HepG2 (cell line): ENCODE data around the gene FBLN7. TPM values are rescaled to one million over a fixed set of nuclear protein-coding genes. Genes with fewer than 3 reads are reported as not detected.

Source experiments
- ATAC-seq: fragments of 200-7000 bp; cut with Tn5 transposase; 3 replicates; pipeline ENCODE4 v1.9.1; 2020; ENCODE audit warnings: mild to moderate bottlenecking, moderate library complexity
- BruUV-seq: library from RNA; stranded (reverse); fragments of 400-500 nt; replicated peaks from 2 replicates; lab custom pipeline; 2021; lab: Mats Ljungman, UMichigan
- CTCF ChIA-PET: fragments of 300-600 bp; formaldehyde crosslinking; extraction: SDS; loops from one replicate; lab custom pipeline; 2021; ENCODE audit warnings: low total read pairs, inconsistent platforms, low intra/inter-chr PET ratio; lab: Yijun Ruan, JAX
- POLR2A ChIA-PET: fragments of 350-600 bp; sonication (Branson Sonifier 250); formaldehyde crosslinking; loops from one replicate; lab custom pipeline; 2020; ENCODE audit warnings: antibody characterized with exemption, inconsistent platforms; lab: Yijun Ruan, JAX
- DNase-seq: peaks from one replicate; pipeline ENCODE4 v3.0.0-alpha.2; 2015; ENCODE audit warnings: low spot score
- FAIRE-seq: peaks from 3 replicates; lab custom pipeline; 2011; peaks lifted over from hg19 to GRCh38; lab: Jason Lieb, UNC
- H2AFZ ChIP-seq: one replicate; pipeline ENCODE4 v1.6.1; 2011; ENCODE audit warnings: low read length, inconsistent platforms
- H3K27ac ChIP-seq: fragments of 300-600 bp; 3 replicates; pipeline ENCODE4 v1.8.0; 2011; ENCODE audit warnings: mixed run types, mild to moderate bottlenecking, mixed read lengths, low read length, inconsistent platforms; ENCODE audit not compliant: insufficient read depth; ENCODE audit errors: extremely low read length
- H3K27me3 ChIP-seq, 2 experiments: fragments of 200-600 bp in 1 of 2; 2 replicates in 1 of 2; 3 replicates in 1 of 2; pipeline versions ENCODE4 v1.6.0 to v1.8.0; 2011; ENCODE audit warnings: low read length in 2 of 2, mild to moderate bottlenecking in 2 of 2, moderate library complexity in 2 of 2, inconsistent platforms in 1 of 2; ENCODE audit not compliant: insufficient read depth in 2 of 2, control insufficient read depth in 1 of 2
- H3K36me3 ChIP-seq, 2 experiments: fragments of 200-600 bp in 1 of 2; replicated peaks in 1 of 2; 2 replicates in 1 of 2; 3 replicates in 1 of 2; pipeline versions ENCODE4 v1.5.1 to v1.8.0; 2011; ENCODE audit warnings: low read length in 2 of 2, inconsistent platforms in 1 of 2; ENCODE audit not compliant: insufficient read depth in 2 of 2, control insufficient read depth in 1 of 2
- H3K4me1 ChIP-seq: 2 replicates; pipeline ENCODE4 v1.5.1; 2012; ENCODE audit warnings: low read length, inconsistent platforms; ENCODE audit not compliant: insufficient read depth
- H3K4me2 ChIP-seq: 2 replicates; pipeline ENCODE4 v1.6.0; 2011; ENCODE audit warnings: low read depth, low read length, inconsistent platforms
- H3K4me3 ChIP-seq, 3 experiments: fragments of 200-600 bp in 1 of 3; sonication (generic), shearing (Covaris generic) in 1 of 3; replicated peaks in 1 of 3; 2 replicates each; pipeline ENCODE4 v1.5.1; 2011 to 2016; ENCODE audit warnings: low read length in 3 of 3, inconsistent platforms in 2 of 3, low read depth in 2 of 3, mild to moderate bottlenecking in 2 of 3, control low read depth in 1 of 3, mixed read lengths in 1 of 3; ENCODE audit not compliant: insufficient read depth in 1 of 3
- H3K79me2 ChIP-seq: one replicate; pipeline ENCODE4 v1.6.1; 2011; ENCODE audit warnings: low read length, inconsistent platforms; ENCODE audit not compliant: insufficient read depth
- H3K9ac ChIP-seq: 2 replicates; pipeline ENCODE4 v1.6.0; 2011; ENCODE audit warnings: mild to moderate bottlenecking, low read depth, low read length, inconsistent platforms; ENCODE audit not compliant: insufficient read depth
- H3K9me3 ChIP-seq: 2 replicates; pipeline ENCODE4 v1.5.1; 2012; ENCODE audit warnings: mild to moderate bottlenecking, low read length
- H4K20me1 ChIP-seq: 2 replicates; pipeline ENCODE4 v1.6.0; 2011; ENCODE audit warnings: inconsistent platforms, mild to moderate bottlenecking, low read length, moderate library complexity; ENCODE audit not compliant: insufficient read depth
- ADNP ChIP-seq: sonication (generic); formaldehyde crosslinking; IDR thresholded peaks from 2 replicates; pipeline ENCODE4 v1.4.0; 2020; ENCODE audit warnings: missing genetic modification reagents
- CHD4 ChIP-seq: fragments of 200-600 bp; sonication (generic); IDR thresholded peaks from 2 replicates; pipeline ENCODE4 v1.7.0; 2017; ENCODE audit warnings: mild to moderate bottlenecking, low read length, borderline replicate concordance
- GFI1 ChIP-seq: sonication (generic); formaldehyde crosslinking; IDR thresholded peaks from 2 replicates; pipeline ENCODE4 v1.5.0; 2020; ENCODE audit warnings: missing genetic modification reagents, mild to moderate bottlenecking, borderline replicate concordance
- KDM5A ChIP-seq: fragments of 200-600 bp; sonication (generic); IDR thresholded peaks from 2 replicates; pipeline ENCODE4 v1.7.0; 2018; ENCODE audit warnings: antibody characterized with exemption, mild to moderate bottlenecking, low read length, borderline replicate concordance
- NCOR1 ChIP-seq: fragments of 200-600 bp; sonication (generic); IDR thresholded peaks from 2 replicates; pipeline ENCODE4 v1.7.0; 2017; ENCODE audit warnings: antibody characterized with exemption, low read length, borderline replicate concordance
- NFYC ChIP-seq: IDR thresholded peaks from 2 replicates; pipeline ENCODE4 v1.6.1; 2016; ENCODE audit warnings: missing genetic modification reagents, missing compliant biosample characterization
- REXO4 ChIP-seq: sonication (generic); formaldehyde crosslinking; IDR thresholded peaks from 2 replicates; pipeline ENCODE4 v1.8.0; 2022; ENCODE audit warnings: missing genetic modification reagents, mild to moderate bottlenecking, borderline replicate concordance
- ZFY ChIP-seq: sonication (generic); formaldehyde crosslinking; IDR thresholded peaks from 2 replicates; pipeline ENCODE4 v1.4.0; 2020; ENCODE audit warnings: missing genetic modification reagents
- ZNF180 ChIP-seq: sonication (generic); formaldehyde crosslinking; IDR thresholded peaks from 2 replicates; pipeline ENCODE4 v1.4.0; 2020; ENCODE audit warnings: low read depth, missing genetic modification reagents, borderline replicate concordance
- ZNF30 ChIP-seq: sonication (generic); formaldehyde crosslinking; IDR thresholded peaks from 2 replicates; pipeline ENCODE4 v1.5.0; 2020; ENCODE audit warnings: mild to moderate bottlenecking, missing genetic modification reagents
- ZNF343 ChIP-seq: sonication (generic); formaldehyde crosslinking; IDR thresholded peaks from 2 replicates; pipeline ENCODE4 v1.4.0; 2020; ENCODE audit warnings: mild to moderate bottlenecking, missing genetic modification reagents
- ZNF543 ChIP-seq: sonication (generic); formaldehyde crosslinking; IDR thresholded peaks from 2 replicates; pipeline ENCODE4 v1.4.0; 2020; ENCODE audit warnings: mild to moderate bottlenecking, missing genetic modification reagents
- WGBS: methylation state at CpG from one replicate; pipeline ENCODE4 v1.1.6; 2017; ENCODE audit warnings: low lambda C conversion rate; 5-methylcytosine and 5-hydroxymethylcytosine counted together
- in situ Hi-C: cut with HindIII; loops from 2 replicates; pipeline ENCODE4 v1.10.0; 2017; ENCODE audit warnings: low pct_unique_long_range_greater_than_20kb; ENCODE audit not compliant: extremely low pct_ligation_motif_present
- intact Hi-C: fragments of 100-400 bp; cut with micrococcal nuclease; formaldehyde crosslinking; loops from one replicate; pipeline ENCODE4 v1.10.0; 2022; ENCODE audit not compliant: unreplicated experiment
- polyA plus RNA-seq, 8 experiments: library from polyadenylated mRNA; depleted of rRNA in 3 of 8; stranded (reverse) in 7 of 8; unstranded in 1 of 8; fragments of >200 nt; fragmentation: Illumina TruSeq in 4 of 8; extraction: Trizol in 4 of 8; gene quantifications; 2 replicates each; pipeline versions ENCODE4 v1.2.1 to v1.2.3, GENCODE V29; 2011 to 2016; ENCODE audit warnings: low read depth in 4 of 8, missing spikeins in 1 of 8, mixed read lengths in 1 of 8; ENCODE audit not compliant: insufficient read depth in 1 of 8
- total RNA-seq, 5 experiments: library from RNA; depleted of rRNA; stranded (reverse); fragments of >200 nt; fragmentation: Illumina TruSeq; extraction: Trizol; gene quantifications; 2 replicates each; pipeline ENCODE4 v1.2.3, GENCODE V29; 2016; ENCODE audit warnings: low read depth in 1 of 5
- TF ChIP-seq, protein P1 (sequence below): sonication (generic); formaldehyde crosslinking; IDR thresholded peaks from 2 replicates; pipeline ENCODE4 v1.8.0; 2022; ENCODE audit warnings: low read depth, missing genetic modification reagents
- TF ChIP-seq, protein P2 (sequence below): IDR thresholded peaks from 2 replicates; pipeline ENCODE4 v1.6.1; 2012; ENCODE audit warnings: inconsistent platforms
- TF ChIP-seq, protein P3 (sequence below): sonication (generic); formaldehyde crosslinking; IDR thresholded peaks from 2 replicates; pipeline ENCODE4 v1.4.0; 2020; ENCODE audit warnings: missing genetic modification reagents, low read depth, mild to moderate bottlenecking, borderline replicate concordance
- TF ChIP-seq, protein P4 (sequence below): sonication (generic); formaldehyde crosslinking; IDR thresholded peaks from 2 replicates; pipeline ENCODE4 v1.4.0; 2020; ENCODE audit warnings: mild to moderate bottlenecking, missing genetic modification reagents
- TF ChIP-seq, protein P5 (sequence below): sonication (generic); formaldehyde crosslinking; conservative IDR thresholded peaks from 2 replicates; pipeline ENCODE4 v1.4.0; 2020; ENCODE audit warnings: missing genetic modification reagents

Gene FBLN7
- total and polyA plus RNA-seq, 2 of the 13 experiments (the other 11 are each of a cell fraction or from before 2014, with no cell fraction given): 1.4 to 2.3 TPM

DNA sequence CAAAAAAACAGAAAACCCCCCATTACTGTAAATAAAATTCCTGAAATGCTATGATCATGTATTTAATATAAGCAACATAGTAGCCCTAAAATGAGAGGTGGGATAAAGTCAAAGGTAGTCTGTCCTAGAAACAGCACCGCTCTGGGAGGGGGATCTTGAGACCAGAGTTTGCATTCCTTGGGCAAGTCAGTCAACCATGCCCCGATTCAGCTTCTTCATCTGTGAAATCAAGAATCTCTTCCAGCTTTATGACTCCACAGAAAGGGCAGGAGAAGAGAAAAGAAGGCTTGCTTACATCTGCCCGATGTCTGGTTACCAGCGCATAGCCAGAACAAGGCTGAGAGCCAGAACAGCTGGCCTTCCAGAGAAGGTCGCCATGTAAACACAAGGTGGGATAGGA lies 2.1 kb upstream of the FBLN7 start:
- no peak overlapping the region for H3K4me2 ChIP-seq
- TF ChIP-seq, protein P1, sequence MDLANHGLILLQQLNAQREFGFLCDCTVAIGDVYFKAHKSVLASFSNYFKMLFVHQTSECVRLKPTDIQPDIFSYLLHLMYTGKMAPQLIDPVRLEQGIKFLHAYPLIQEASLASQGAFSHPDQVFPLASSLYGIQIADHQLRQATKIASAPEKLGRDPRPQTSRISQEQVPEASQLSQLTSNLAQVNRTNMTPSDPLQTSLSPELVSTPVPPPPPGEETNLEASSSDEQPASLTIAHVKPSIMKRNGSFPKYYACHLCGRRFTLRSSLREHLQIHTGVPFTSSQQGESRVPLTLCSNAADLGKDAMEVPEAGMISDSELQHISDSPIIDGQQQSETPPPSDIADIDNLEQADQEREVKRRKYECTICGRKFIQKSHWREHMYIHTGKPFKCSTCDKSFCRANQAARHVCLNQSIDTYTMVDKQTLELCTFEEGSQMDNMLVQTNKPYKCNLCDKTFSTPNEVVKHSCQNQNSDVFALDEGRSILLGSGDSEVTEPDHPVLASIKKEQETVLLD (CRISPR knock-in tag): no peak
- TF ChIP-seq KDM5A (no peak), ZNF30 (no peak), REXO4 (CRISPR knock-in tag) (no peak), ZNF343 (no peak), ZNF543 (no peak), NFYC (CRISPR knock-in tag) (no peak), ADNP (CRISPR knock-in tag) (no peak), GFI1 (CRISPR knock-in tag) (no peak), ZNF180 (CRISPR knock-in tag) (no peak), ZFY (no peak), CHD4 (no peak), NCOR1 (no peak)
- TF ChIP-seq, protein P2, sequence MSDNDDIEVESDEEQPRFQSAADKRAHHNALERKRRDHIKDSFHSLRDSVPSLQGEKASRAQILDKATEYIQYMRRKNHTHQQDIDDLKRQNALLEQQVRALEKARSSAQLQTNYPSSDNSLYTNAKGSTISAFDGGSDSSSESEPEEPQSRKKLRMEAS: no peak
- TF ChIP-seq, protein P3, sequence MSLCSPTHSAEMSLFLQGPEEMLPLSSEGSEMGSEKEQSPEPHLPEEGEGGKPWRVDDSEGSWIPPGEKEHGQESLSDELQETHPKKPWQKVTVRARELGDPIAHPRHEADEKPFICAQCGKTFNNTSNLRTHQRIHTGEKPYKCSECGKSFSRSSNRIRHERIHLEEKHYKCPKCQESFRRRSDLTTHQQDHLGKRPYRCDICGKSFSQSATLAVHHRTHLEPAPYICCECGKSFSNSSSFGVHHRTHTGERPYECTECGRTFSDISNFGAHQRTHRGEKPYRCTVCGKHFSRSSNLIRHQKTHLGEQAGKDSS (CRISPR knock-in tag): no peak
- TF ChIP-seq, protein P4, sequence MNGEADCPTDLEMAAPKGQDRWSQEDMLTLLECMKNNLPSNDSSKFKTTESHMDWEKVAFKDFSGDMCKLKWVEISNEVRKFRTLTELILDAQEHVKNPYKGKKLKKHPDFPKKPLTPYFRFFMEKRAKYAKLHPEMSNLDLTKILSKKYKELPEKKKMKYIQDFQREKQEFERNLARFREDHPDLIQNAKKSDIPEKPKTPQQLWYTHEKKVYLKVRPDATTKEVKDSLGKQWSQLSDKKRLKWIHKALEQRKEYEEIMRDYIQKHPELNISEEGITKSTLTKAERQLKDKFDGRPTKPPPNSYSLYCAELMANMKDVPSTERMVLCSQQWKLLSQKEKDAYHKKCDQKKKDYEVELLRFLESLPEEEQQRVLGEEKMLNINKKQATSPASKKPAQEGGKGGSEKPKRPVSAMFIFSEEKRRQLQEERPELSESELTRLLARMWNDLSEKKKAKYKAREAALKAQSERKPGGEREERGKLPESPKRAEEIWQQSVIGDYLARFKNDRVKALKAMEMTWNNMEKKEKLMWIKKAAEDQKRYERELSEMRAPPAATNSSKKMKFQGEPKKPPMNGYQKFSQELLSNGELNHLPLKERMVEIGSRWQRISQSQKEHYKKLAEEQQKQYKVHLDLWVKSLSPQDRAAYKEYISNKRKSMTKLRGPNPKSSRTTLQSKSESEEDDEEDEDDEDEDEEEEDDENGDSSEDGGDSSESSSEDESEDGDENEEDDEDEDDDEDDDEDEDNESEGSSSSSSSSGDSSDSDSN (CRISPR knock-in tag): no peak
- TF ChIP-seq, protein P5, sequence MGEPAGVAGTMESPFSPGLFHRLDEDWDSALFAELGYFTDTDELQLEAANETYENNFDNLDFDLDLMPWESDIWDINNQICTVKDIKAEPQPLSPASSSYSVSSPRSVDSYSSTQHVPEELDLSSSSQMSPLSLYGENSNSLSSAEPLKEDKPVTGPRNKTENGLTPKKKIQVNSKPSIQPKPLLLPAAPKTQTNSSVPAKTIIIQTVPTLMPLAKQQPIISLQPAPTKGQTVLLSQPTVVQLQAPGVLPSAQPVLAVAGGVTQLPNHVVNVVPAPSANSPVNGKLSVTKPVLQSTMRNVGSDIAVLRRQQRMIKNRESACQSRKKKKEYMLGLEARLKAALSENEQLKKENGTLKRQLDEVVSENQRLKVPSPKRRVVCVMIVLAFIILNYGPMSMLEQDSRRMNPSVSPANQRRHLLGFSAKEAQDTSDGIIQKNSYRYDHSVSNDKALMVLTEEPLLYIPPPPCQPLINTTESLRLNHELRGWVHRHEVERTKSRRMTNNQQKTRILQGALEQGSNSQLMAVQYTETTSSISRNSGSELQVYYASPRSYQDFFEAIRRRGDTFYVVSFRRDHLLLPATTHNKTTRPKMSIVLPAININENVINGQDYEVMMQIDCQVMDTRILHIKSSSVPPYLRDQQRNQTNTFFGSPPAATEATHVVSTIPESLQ (CRISPR knock-in tag): no peak
- TF ChIP-seq, all 625 proteins: peak for 0
- Histone ChIP-seq H3K9me3 (no peaks in the 10 kb centered on the region), H3K36me3 (no peaks in the 10 kb centered on the region), H2AFZ (no peak overlapping the region), H3K27me3 (no peaks in the 10 kb centered on the region; a peak in 2 of 5 replicates), H3K9ac (no peak overlapping the region), H3K4me3 (no peak overlapping the region), H3K27ac (no peak overlapping the region), H3K79me2 (no peaks in the 10 kb centered on the region), H4K20me1 (no peaks in the 10 kb centered on the region), H3K4me1 (peaks cover 33% of the 10 kb centered on the region)
- CTCF ChIA-PET: no interaction called here
- no peak for FAIRE-seq
- ATAC-seq: no peak
- in situ Hi-C loops: no loop called here
- intact Hi-C loops: loop anchor here (5.0 kb wide), 1 partner anchor 116 kb away; no protein-coding TSS in a partner anchor
- no TSS peak for BruUV-seq
- POLR2A ChIA-PET: no interaction called here
- DNase-seq: no peak
- 94% methylated on average over 5 of the region's 5 CpGs for WGBS
